Activated CD4-positive, alpha-beta T cell treated with anti-CD3 and anti-CD28 coated beads, Interleukin-2, amount 10 ng/mL, durations not matched to agents 7 days and 5 days (primary cell): ENCODE data around the gene PROSER3. TPM values are rescaled to one million over a fixed set of nuclear protein-coding genes. Genes with fewer than 3 reads are reported as not detected.
A peak's percentile ranks its signal among the peaks of the same experiment; 100 is the strongest.
"Not testable (repeated sequence)": the region's sequence is repeated elsewhere in the genome, so short reads cannot be mapped to it uniquely, and the experiment has no call there.

Source experiments
- CTCF ChIA-PET: fragments of 350-600 bp; sonication (Branson Sonifier 250); formaldehyde crosslinking; loops from one replicate; lab custom pipeline; 2021; ENCODE audit warnings: antibody characterized with exemption; lab: Charles Lee
- POLR2A ChIA-PET: fragments of 350-600 bp; sonication (Branson Sonifier 250); formaldehyde crosslinking; loops from one replicate; lab custom pipeline; 2021; ENCODE audit warnings: antibody characterized with exemption; lab: Charles Lee
- DNase-seq: peaks from one replicate; pipeline ENCODE4 v3.0.0-alpha.2; 2020
- H3K27ac Mint-ChIP-seq: one replicate; pipeline ENCODE4 v1.8.0; 2021; ENCODE audit warnings: mild to moderate bottlenecking, moderate library complexity, mixed read lengths
- H3K27me3 Mint-ChIP-seq: one replicate; pipeline ENCODE4 v1.8.0; 2021; ENCODE audit warnings: mixed read lengths
- H3K36me3 Mint-ChIP-seq: one replicate; pipeline ENCODE4 v1.8.0; 2021; ENCODE audit warnings: low read depth, mixed read lengths
- H3K4me1 Mint-ChIP-seq: one replicate; pipeline ENCODE4 v1.8.0; 2021; ENCODE audit warnings: mixed read lengths
- H3K4me3 Mint-ChIP-seq: one replicate; pipeline ENCODE4 v1.8.0; 2021; ENCODE audit warnings: mild to moderate bottlenecking, moderate library complexity, mixed read lengths
- H3K9me3 Mint-ChIP-seq: one replicate; pipeline ENCODE4 v1.8.0; 2021; ENCODE audit warnings: mixed read lengths
- total RNA-seq, 2 experiments: library from RNA; stranded (reverse); gene quantifications; one replicate each; pipeline ENCODE4 v1.2.3, GENCODE V29; 2021

PROSER3 gene
- total RNA-seq, 2 experiments from 2014 or later, result 53.7 to 59.1 TPM

DNA sequence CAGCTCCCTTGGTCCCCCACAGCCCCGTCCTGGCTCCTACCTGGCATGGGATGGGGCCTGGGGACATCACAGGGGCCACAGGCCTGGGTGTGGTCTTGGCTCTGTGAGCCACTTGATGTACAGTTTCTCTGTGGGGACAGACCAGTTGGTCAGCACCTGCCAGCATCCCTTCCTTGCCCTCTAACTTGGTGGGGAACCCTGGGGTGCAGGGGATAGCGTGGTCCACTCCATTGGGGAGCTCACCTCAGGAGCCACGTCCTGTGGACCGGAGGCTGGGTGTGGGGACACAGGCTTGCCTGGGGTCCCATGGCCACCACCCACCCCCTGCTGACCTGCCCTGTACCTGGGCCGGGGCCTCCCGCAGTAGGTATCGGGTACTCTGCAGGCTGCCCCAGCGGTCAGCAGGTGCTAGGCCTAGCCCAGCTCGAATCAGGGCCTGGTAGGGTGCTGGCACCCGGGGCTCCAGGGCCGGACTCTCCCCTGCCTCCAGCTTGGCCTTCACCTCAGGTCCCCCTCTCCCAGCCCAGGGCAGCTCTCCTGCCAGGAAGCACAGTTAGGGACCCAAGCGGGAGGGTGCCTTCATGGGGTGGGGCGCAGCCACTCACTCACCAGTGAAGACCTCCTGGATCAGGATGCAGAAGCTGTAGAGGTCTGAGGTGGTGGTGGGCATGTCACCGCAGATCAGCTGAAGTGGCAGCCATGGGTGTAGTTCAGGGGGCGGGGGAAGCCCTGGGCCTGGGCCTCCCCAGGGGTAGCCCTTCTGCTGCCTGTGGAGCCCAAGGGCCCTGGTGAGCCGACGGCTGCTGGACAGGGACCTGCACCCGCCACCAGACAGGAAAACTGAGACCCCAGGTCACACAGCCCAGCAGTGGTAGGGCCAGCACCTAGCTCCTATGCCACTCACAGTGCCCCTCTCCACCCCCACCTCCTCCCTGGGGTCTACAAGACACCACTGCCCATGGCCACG lies 32.3 kb downstream of the PROSER3 start:
- Mint-ChIP-seq H3K27ac (no peak overlapping the region), H3K4me1 (no peaks in the 10 kb centered on the region), H3K4me3 (no peak overlapping the region), H3K36me3 (no peaks in the 10 kb centered on the region), H3K9me3 (no peaks in the 10 kb centered on the region), H3K27me3 (no peaks in the 10 kb centered on the region)
- DNase-seq, result no peak
- POLR2A ChIA-PET, result no interaction called here
- CTCF ChIA-PET, result interaction anchor here (0.7 to 1.2 kb wide), 3 partner anchors 9 to 41 kb away, joined by 3 to 4 read pairs (median 3); no protein-coding TSS in a partner anchor

GRCh38 chr19:35790981-35791813 lies 33.2 kb downstream of the PROSER3 start:
- H3K4me3 Mint-ChIP-seq, result no peak overlapping the region
- H3K36me3 Mint-ChIP-seq, result no peaks in the 10 kb centered on the region
- peak; percentile 15 for DNase-seq
- H3K9me3 Mint-ChIP-seq, result no peaks in the 10 kb centered on the region
- H3K4me1 Mint-ChIP-seq, result no peaks in the 10 kb centered on the region
- H3K27ac Mint-ChIP-seq, result no peak overlapping the region
- ChIA-PET POLR2A (no interaction called here), CTCF (interaction anchor here (1.1 kb wide), 1 partner anchor 29 kb away, joined by 3 read pairs; no protein-coding TSS in a partner anchor)
- H3K27me3 Mint-ChIP-seq, result peaks cover 5% of the 10 kb centered on the region

- H3K27ac Mint-ChIP-seq, result no peak overlapping the region
- no peaks in the 10 kb centered on the region for H3K36me3 Mint-ChIP-seq
- peaks cover 11% of the 10 kb centered on the region for H3K27me3 Mint-ChIP-seq
Observed at GRCh38 chr19:35791814-35792279, 33.9 kb downstream of the PROSER3 start.

DNA sequence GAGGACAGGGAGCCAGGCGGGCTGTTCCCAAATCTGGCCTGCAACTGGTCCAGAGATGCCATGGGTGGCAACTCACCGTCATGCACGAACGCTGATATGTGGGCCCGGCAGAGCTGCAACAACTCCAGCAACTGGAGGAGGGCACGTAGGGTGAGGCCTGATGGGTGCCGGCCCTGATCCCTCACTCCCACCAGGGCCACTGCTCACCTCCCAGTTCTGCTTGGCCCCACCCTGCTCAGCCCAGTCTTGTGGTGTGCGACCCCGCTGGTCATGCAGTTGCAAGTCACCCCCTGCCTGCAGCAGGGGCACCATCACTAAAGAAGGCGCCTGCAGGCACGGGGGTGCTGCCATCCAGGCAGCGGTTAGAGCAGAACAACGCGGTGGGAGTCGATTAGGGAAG lies 34.3 kb downstream of the PROSER3 start:
- no peaks in the 10 kb centered on the region for H3K9me3 Mint-ChIP-seq
- CTCF ChIA-PET, result no interaction called here
- no peak overlapping the region for H3K4me3 Mint-ChIP-seq
- DNase-seq, result no peak
- no peaks in the 10 kb centered on the region for H3K36me3 Mint-ChIP-seq
- no peak overlapping the region for H3K27ac Mint-ChIP-seq
- peaks cover 2% of the 10 kb centered on the region for H3K4me1 Mint-ChIP-seq
- POLR2A ChIA-PET, result no interaction called here
- peaks cover 15% of the 10 kb centered on the region for H3K27me3 Mint-ChIP-seq

More at GRCh38 chr19:35791814-35792279, 33.9 kb downstream of the PROSER3 start:
- ChIA-PET POLR2A (no interaction called here), CTCF (no interaction called here)
- Mint-ChIP-seq H3K4me3 (no peak overlapping the region), H3K4me1 (peaks cover 1% of the 10 kb centered on the region), H3K9me3 (no peaks in the 10 kb centered on the region)
- DNase-seq, result no peak

- Mint-ChIP-seq H3K36me3 (no peaks in the 10 kb centered on the region), H3K4me3 (no peak overlapping the region), H3K27ac (no peak overlapping the region), H3K27me3 (peaks cover 19% of the 10 kb centered on the region), H3K4me1 (peaks cover 2% of the 10 kb centered on the region), H3K9me3 (no peaks in the 10 kb centered on the region)
- POLR2A ChIA-PET, result no interaction called here
- CTCF ChIA-PET, result no interaction called here
- no peak for DNase-seq
Observed at GRCh38 chr19:35792888-35793287, 34.9 kb downstream of the PROSER3 start.

DNA sequence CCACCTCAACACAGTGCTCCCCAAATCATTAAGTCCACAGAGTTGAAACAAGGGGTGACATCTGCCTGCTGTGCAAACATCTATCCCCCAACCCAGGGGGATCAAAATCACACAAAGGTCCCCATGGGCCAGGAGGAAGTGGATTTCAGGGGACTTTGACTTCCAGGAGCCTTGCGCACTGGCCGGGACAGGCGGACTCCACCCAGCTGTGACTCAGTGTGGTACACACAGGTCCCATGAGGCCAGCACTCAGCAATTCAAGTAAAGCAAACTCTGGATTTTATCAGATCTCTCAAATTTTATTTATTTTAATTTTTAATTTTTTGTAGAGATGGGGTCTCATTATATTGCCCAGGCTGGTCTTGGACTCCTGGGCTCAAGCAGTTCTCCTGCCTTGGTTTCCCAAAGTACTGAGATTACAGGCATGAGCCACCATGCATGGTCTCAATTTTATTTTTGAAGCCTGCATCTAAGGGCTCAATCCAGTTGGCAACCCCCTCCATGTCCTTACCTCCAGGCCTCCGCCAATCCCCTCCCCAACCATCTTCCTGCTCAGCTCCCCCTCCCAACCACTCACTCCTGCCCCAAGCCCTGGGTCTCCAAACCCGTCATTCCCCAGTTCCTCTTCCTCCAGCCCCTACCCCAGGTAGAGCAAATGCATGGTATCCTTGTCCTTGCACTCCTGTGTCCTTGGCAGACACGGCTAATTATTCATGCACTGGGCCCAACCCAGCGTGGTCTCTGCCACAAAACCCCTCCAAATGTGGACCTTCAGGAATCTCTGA lies 35.6 kb downstream of the PROSER3 start:
- H3K4me1 Mint-ChIP-seq, result peaks cover 2% of the 10 kb centered on the region
- H3K27me3 Mint-ChIP-seq, result peaks cover 24% of the 10 kb centered on the region
- no peak overlapping the region for H3K27ac Mint-ChIP-seq
- no peak overlapping the region for H3K4me3 Mint-ChIP-seq
- no peaks in the 10 kb centered on the region for H3K36me3 Mint-ChIP-seq
- CTCF ChIA-PET, result no interaction called here
- POLR2A ChIA-PET, result no interaction called here
- no peaks in the 10 kb centered on the region for H3K9me3 Mint-ChIP-seq
- DNase-seq, result no peak

- H3K36me3 Mint-ChIP-seq, H3K4me1 Mint-ChIP-seq, CTCF ChIA-PET, H3K9me3 Mint-ChIP-seq, DNase-seq, H3K4me3 Mint-ChIP-seq, POLR2A ChIA-PET, H3K27ac Mint-ChIP-seq: not testable (repeated sequence)
- peaks cover 27% of the 10 kb centered on the region for H3K27me3 Mint-ChIP-seq
Observed at GRCh38 chr19:35795564-35795963, 37.6 kb downstream of the PROSER3 start.

- Mint-ChIP-seq H3K9me3 (no peaks in the 10 kb centered on the region), H3K36me3 (no peaks in the 10 kb centered on the region), H3K4me1 (peaks cover 2% of the 10 kb centered on the region), H3K4me3 (no peak overlapping the region), H3K27ac (no peak overlapping the region), H3K27me3 (peaks cover 27% of the 10 kb centered on the region)
- DNase-seq, result no peak
- ChIA-PET POLR2A (no interaction called here), CTCF (interaction anchor here (0.6 kb wide), 2 partner anchors 144 to 193 kb away, joined by 3 read pairs; no protein-coding TSS in a partner anchor)
Observed at GRCh38 chr19:35796645-35797542, 38.9 kb downstream of the PROSER3 start.

- ChIA-PET POLR2A (no interaction called here), CTCF (interaction anchor here (0.6 to 0.9 kb wide), 2 partner anchors 50 to 145 kb away, joined by 3 to 5 read pairs; no protein-coding TSS in a partner anchor)
- no peaks in the 10 kb centered on the region for H3K9me3 Mint-ChIP-seq
- H3K4me1 Mint-ChIP-seq, result peaks cover 2% of the 10 kb centered on the region
- H3K27me3 Mint-ChIP-seq, result peaks cover 27% of the 10 kb centered on the region
- no peaks in the 10 kb centered on the region for H3K36me3 Mint-ChIP-seq
- no peak overlapping the region for H3K4me3 Mint-ChIP-seq
- DNase-seq, result no peak
- no peak overlapping the region for H3K27ac Mint-ChIP-seq
Observed at GRCh38 chr19:35797663-35798062, 39.7 kb downstream of the PROSER3 start.

GRCh38 chr19:35801828-35802227 lies 43.9 kb downstream of the PROSER3 start:
- H3K27ac Mint-ChIP-seq, result no peak overlapping the region
- CTCF ChIA-PET, result no interaction called here

DNA sequence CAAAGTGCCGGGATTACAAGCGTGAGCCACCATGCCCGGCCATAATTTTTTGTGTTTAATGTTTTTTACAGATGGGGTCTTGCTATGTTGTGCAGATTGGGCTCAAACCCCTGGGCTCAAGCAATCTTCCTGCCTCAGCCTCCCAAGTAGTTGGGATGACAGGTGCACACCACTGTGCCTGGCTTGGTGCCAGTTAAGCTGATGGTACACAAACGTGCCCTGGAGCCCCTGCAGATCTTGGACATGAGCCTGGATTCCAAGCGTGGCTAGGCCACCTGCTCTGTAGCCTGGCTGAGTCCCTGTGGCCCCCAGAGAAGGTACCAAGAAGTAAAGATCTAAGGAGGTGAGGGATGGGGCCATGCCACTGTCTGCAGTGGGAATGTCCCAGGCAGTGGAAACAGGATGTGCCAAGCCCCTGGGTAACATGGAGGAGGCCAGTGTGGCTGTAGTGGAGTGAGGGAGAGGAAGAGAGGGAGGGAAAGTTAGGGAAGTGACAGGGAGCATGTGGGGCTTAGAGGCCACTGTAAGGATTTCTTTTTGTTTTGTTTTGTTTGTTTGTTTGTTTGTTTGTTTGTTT lies 47.6 kb downstream of the PROSER3 start:
- Mint-ChIP-seq H3K36me3 (no peaks in the 10 kb centered on the region), H3K4me1 (peaks cover 9% of the 10 kb centered on the region), H3K27me3 (no peaks in the 10 kb centered on the region), H3K9me3 (no peaks in the 10 kb centered on the region), H3K4me3 (no peak overlapping the region), H3K27ac (no peak overlapping the region)
- POLR2A ChIA-PET, result no interaction called here
- CTCF ChIA-PET, result no interaction called here
- no peak for DNase-seq

More at GRCh38 chr19:35801828-35802227, 43.9 kb downstream of the PROSER3 start:
- peaks cover 16% of the 10 kb centered on the region for H3K27me3 Mint-ChIP-seq
- POLR2A ChIA-PET, result no interaction called here
- H3K36me3 Mint-ChIP-seq, result no peaks in the 10 kb centered on the region
- no peaks in the 10 kb centered on the region for H3K9me3 Mint-ChIP-seq
- H3K4me1 Mint-ChIP-seq, result peaks cover 10% of the 10 kb centered on the region
- H3K4me3 Mint-ChIP-seq, result no peak overlapping the region
- no peak for DNase-seq
